HL-60 (cell line): ENCODE data around the gene MRPS26.

Experiments
- POLR2AphosphoS5 ChIP-seq: IDR thresholded peaks from 2 replicates; pipeline ENCODE4 v1.6.1; 2012; ENCODE audit warnings: low read depth
- TF ChIP-seq, protein P1 (sequence below): IDR thresholded peaks from one replicate; pipeline ENCODE4 v1.5.1; 2011; ENCODE audit warnings: low read length, control low read depth, inconsistent platforms; ENCODE audit not compliant: insufficient read depth
- TF ChIP-seq, protein P2 (sequence below): IDR thresholded peaks from 2 replicates; pipeline ENCODE4 v1.6.1; 2012; ENCODE audit warnings: low read depth; ENCODE audit not compliant: insufficient replicate concordance

DNA sequence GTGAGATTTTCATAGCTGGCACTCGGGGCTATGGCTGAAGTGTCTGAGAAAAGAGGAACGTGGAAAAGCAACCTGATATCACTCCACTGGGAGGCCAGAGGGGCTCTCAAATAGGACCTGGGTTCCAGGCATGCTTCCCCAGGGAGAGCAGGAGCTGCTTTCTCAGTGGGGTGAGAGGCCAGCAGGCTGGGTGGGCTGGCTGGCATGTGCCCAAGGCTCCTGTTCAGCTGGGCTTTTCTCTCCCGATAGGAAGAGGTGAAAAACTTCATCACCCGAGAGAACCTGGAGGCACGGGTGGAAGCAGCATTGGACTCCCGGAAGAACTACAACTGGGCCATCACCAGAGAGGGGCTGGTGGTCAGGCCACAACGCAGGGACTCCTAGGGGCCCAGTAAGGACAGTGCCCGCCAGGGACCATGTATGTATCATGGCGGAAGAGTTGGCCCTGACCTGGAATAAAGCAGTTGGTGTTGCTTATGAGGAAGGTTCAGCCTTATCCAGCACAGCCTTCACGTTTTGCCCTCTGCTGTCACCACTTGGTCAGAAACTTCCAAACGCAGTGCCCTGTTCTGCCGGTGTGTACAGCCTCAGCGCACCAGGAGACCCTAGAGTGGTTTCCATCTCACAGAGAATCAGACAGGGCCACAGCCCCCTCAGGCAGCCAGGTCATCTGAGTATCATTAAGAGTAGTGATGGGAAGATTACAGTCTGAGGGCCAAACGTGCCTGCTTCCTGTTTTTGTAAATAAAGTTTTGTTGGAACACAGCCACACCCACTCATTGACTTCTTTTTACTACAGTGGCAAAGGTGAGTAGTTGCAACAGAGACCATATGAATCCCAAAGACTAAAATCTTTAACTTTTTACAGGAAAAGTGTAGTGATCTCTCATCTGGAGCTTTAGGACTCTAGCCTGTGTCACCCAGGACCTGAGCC lies 1.9 kb downstream of the MRPS26 start:
- TF ChIP-seq, protein P1, sequence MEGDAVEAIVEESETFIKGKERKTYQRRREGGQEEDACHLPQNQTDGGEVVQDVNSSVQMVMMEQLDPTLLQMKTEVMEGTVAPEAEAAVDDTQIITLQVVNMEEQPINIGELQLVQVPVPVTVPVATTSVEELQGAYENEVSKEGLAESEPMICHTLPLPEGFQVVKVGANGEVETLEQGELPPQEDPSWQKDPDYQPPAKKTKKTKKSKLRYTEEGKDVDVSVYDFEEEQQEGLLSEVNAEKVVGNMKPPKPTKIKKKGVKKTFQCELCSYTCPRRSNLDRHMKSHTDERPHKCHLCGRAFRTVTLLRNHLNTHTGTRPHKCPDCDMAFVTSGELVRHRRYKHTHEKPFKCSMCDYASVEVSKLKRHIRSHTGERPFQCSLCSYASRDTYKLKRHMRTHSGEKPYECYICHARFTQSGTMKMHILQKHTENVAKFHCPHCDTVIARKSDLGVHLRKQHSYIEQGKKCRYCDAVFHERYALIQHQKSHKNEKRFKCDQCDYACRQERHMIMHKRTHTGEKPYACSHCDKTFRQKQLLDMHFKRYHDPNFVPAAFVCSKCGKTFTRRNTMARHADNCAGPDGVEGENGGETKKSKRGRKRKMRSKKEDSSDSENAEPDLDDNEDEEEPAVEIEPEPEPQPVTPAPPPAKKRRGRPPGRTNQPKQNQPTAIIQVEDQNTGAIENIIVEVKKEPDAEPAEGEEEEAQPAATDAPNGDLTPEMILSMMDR, result no peak
- TF ChIP-seq POLR2AphosphoS5, result no peak
- TF ChIP-seq, protein P2, sequence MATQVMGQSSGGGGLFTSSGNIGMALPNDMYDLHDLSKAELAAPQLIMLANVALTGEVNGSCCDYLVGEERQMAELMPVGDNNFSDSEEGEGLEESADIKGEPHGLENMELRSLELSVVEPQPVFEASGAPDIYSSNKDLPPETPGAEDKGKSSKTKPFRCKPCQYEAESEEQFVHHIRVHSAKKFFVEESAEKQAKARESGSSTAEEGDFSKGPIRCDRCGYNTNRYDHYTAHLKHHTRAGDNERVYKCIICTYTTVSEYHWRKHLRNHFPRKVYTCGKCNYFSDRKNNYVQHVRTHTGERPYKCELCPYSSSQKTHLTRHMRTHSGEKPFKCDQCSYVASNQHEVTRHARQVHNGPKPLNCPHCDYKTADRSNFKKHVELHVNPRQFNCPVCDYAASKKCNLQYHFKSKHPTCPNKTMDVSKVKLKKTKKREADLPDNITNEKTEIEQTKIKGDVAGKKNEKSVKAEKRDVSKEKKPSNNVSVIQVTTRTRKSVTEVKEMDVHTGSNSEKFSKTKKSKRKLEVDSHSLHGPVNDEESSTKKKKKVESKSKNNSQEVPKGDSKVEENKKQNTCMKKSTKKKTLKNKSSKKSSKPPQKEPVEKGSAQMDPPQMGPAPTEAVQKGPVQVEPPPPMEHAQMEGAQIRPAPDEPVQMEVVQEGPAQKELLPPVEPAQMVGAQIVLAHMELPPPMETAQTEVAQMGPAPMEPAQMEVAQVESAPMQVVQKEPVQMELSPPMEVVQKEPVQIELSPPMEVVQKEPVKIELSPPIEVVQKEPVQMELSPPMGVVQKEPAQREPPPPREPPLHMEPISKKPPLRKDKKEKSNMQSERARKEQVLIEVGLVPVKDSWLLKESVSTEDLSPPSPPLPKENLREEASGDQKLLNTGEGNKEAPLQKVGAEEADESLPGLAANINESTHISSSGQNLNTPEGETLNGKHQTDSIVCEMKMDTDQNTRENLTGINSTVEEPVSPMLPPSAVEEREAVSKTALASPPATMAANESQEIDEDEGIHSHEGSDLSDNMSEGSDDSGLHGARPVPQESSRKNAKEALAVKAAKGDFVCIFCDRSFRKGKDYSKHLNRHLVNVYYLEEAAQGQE, result no peak
